ENCODE results near the gene BEST4.
"Not testable (repeated sequence)": the region's sequence is repeated elsewhere in the genome, so short reads cannot be mapped to it uniquely, and the experiment has no call there.

Gene BEST4

GRCh38 chr1:44799770-44800584, 12.0 kb upstream of the BEST4 start, which contains the start of gene PLK3:
TSS of gene PLK3 (plus strand) at chr1:44800377. CDS start at chr1:44800464, 87 bp downstream.
- TF ChIP-seq CTCF (IDR thresholded peaks at IDR 0.05; ENCODE audit: low read depth, low read length, missing control alignments) = peak; percentile 91
- H3K4me3 ChIP-seq (ENCODE audit: low read depth, low read length) = peak within 1 kb of the TSS; percentile 80
- in situ Hi-C loops (cut with HindIII; ENCODE audit: low sequenced_read_pairs) = no loop called here
- DNase-seq (ENCODE audit: low read depth) = peak; percentile 91

GRCh38 chr1:44798481-44799365, 10.8 kb upstream of the BEST4 start:
- in situ Hi-C loops (cut with HindIII; ENCODE audit: low sequenced_read_pairs) = no loop called here
- DNase-seq (ENCODE audit: low read depth) = no peak
- TF ChIP-seq CTCF (IDR thresholded peaks at IDR 0.05; ENCODE audit: low read depth, low read length, missing control alignments) = no peak
- no peak overlapping the region for H3K4me3 ChIP-seq (ENCODE audit: low read depth, low read length)

GRCh38 chr1:44797886-44798285, 9.9 kb upstream of the BEST4 start:
- DNase-seq (ENCODE audit: low read depth); H3K4me3 ChIP-seq (ENCODE audit: low read depth, low read length); in situ Hi-C loops (cut with HindIII; ENCODE audit: low sequenced_read_pairs): not testable (repeated sequence)

GRCh38 chr1:44792736-44793502, 4.9 kb upstream of the BEST4 start:
- TF ChIP-seq CTCF (IDR thresholded peaks at IDR 0.05; ENCODE audit: low read depth, low read length, missing control alignments) = no peak
- DNase-seq (ENCODE audit: low read depth) = no peak
- in situ Hi-C loops (cut with HindIII; ENCODE audit: low sequenced_read_pairs) = no loop called here
- no peak overlapping the region for H3K4me3 ChIP-seq (ENCODE audit: low read depth, low read length)

- in situ Hi-C loops (cut with HindIII; ENCODE audit: low sequenced_read_pairs) = no loop called here
- no peak for TF ChIP-seq CTCF (IDR thresholded peaks at IDR 0.05; ENCODE audit: low read depth, low read length, missing control alignments)
- H3K4me3 ChIP-seq (ENCODE audit: low read depth, low read length) = no peak overlapping the region
- DNase-seq (ENCODE audit: low read depth) = no peak
Observed at GRCh38 chr1:44790968-44791801, 3.2 kb upstream of the BEST4 start.

- in situ Hi-C loops (cut with HindIII; ENCODE audit: low sequenced_read_pairs) = no loop called here
- TF ChIP-seq CTCF (IDR thresholded peaks at IDR 0.05; ENCODE audit: low read depth, low read length, missing control alignments) = no peak
- DNase-seq (ENCODE audit: low read depth) = no peak
- no peak overlapping the region for H3K4me3 ChIP-seq (ENCODE audit: low read depth, low read length)
Observed at GRCh38 chr1:44787506-44787905, 464 bp downstream of the BEST4 start.
